Neural cell (in vitro differentiated cells): ENCODE measurements around the gene IGF1R. TPM values are rescaled to one million over a fixed set of nuclear protein-coding genes. Genes with fewer than 3 reads are reported as not detected.

Experiments used
- H2AFZ ChIP-seq: fragments of 200-600, 300-800 bp; sonication (generic), shearing (Covaris generic); 2 replicates; pipeline ENCODE4 v1.6.0; 2014; ENCODE audit warnings: low read depth, mild to moderate bottlenecking, antibody characterized with exemption, low read length, moderate library complexity
- H3F3A ChIP-seq: fragments of 200-600 bp; shearing (Covaris generic); 2 replicates; pipeline ENCODE4 v1.6.1; 2016; ENCODE audit warnings: mild to moderate bottlenecking, moderate library complexity, mixed read lengths, antibody characterized with exemption, low read length; ENCODE audit not compliant: insufficient read depth, poor library complexity, severe bottlenecking
- H3K27ac ChIP-seq: fragments of 200-600, 300-800 bp; sonication (generic), shearing (Covaris generic); 2 replicates; pipeline ENCODE4 v1.5.1; 2014; ENCODE audit warnings: mild to moderate bottlenecking, low read length, moderate library complexity
- H3K27me3 ChIP-seq: fragments of 300-800, 200-600 bp; sonication (generic), shearing (Covaris generic); 2 replicates; pipeline ENCODE4 v1.6.0; 2014; ENCODE audit warnings: mild to moderate bottlenecking, low read depth, low read length, moderate library complexity; ENCODE audit not compliant: insufficient read depth
- H3K36me3 ChIP-seq: fragments of 300-800, 200-600 bp; sonication (generic), shearing (Covaris generic); 2 replicates; pipeline ENCODE4 v1.5.1; 2014; ENCODE audit warnings: mild to moderate bottlenecking, antibody characterized with exemption, low read length, moderate library complexity; ENCODE audit not compliant: insufficient read depth
- H3K4me2 ChIP-seq: fragments of 300-800, 200-600 bp; sonication (generic), shearing (Covaris generic); 2 replicates; pipeline ENCODE4 v1.6.0; 2014; ENCODE audit warnings: mild to moderate bottlenecking, low read length
- H3K4me3 ChIP-seq: fragments of 300-800, 200-600 bp; sonication (generic), shearing (Covaris generic); 2 replicates; pipeline ENCODE4 v1.5.1; 2014; ENCODE audit warnings: mild to moderate bottlenecking, low read length, moderate library complexity
- H3K79me2 ChIP-seq: fragments of 200-600 bp; shearing (Covaris generic); replicated peaks from 2 replicates; pipeline ENCODE4 v1.6.0; 2014; ENCODE audit warnings: mild to moderate bottlenecking, low read length, moderate library complexity; ENCODE audit not compliant: insufficient read depth
- H3K9ac ChIP-seq: fragments of 300-800, 200-600 bp; sonication (generic), shearing (Covaris generic); 2 replicates; pipeline ENCODE4 v1.6.1; 2016; ENCODE audit warnings: mild to moderate bottlenecking, low read length, mixed read lengths
- H3K9me2 ChIP-seq: fragments of 200-600 bp; shearing (Covaris generic); 2 replicates; pipeline ENCODE4 v1.6.1; 2016; ENCODE audit warnings: mild to moderate bottlenecking, low read length, mixed read lengths; ENCODE audit not compliant: insufficient read depth
- H3K9me3 ChIP-seq: fragments of 200-600, 300-800 bp; sonication (generic), shearing (Covaris generic); 2 replicates; pipeline ENCODE4 v1.6.1; 2016; ENCODE audit warnings: mild to moderate bottlenecking, mixed run types, low read length, moderate library complexity, mixed read lengths
- H4K20me1 ChIP-seq: fragments of 200-600 bp; shearing (Covaris generic); 2 replicates; pipeline ENCODE4 v1.6.1; 2016; ENCODE audit warnings: mild to moderate bottlenecking, mixed run types; ENCODE audit not compliant: insufficient read depth
- CTCF ChIP-seq: fragments of 450-650 bp; IDR thresholded peaks from 2 replicates; pipeline ENCODE4 v1.5.1; 2014; ENCODE audit warnings: antibody characterized with exemption, mild to moderate bottlenecking, moderate library complexity; ENCODE audit not compliant: poor library complexity, severe bottlenecking
- EP300 ChIP-seq: fragments of 450-650 bp; conservative IDR thresholded peaks from 2 replicates; pipeline ENCODE4 v1.6.1; 2014; ENCODE audit warnings: antibody characterized with exemption, mild to moderate bottlenecking, moderate library complexity; ENCODE audit not compliant: poor library complexity, severe bottlenecking
- EZH2 ChIP-seq: fragments of 200-600, 300-800 bp; shearing (Covaris generic), sonication (generic); IDR thresholded peaks from 2 replicates; pipeline ENCODE4 v1.6.1; 2014; ENCODE audit warnings: antibody characterized with exemption, low read length, borderline replicate concordance, mild to moderate bottlenecking; ENCODE audit not compliant: insufficient read depth, poor library complexity, severe bottlenecking
- MXI1 ChIP-seq: fragments of 450-650 bp; conservative IDR thresholded peaks from 2 replicates; pipeline ENCODE4 v1.6.1; 2014; ENCODE audit warnings: antibody characterized with exemption, mild to moderate bottlenecking; ENCODE audit not compliant: poor library complexity, severe bottlenecking
- POLR2AphosphoS5 ChIP-seq: IDR thresholded peaks from 2 replicates; pipeline ENCODE4 v1.6.1; 2012
- RAD21 ChIP-seq: fragments of 450-650 bp; conservative IDR thresholded peaks from 2 replicates; pipeline ENCODE4 v1.6.1; 2014; ENCODE audit warnings: antibody characterized with exemption, mild to moderate bottlenecking, moderate library complexity
- REST ChIP-seq: IDR thresholded peaks from 2 replicates; pipeline ENCODE4 v1.6.1; 2012; ENCODE audit warnings: borderline replicate concordance
- SMC3 ChIP-seq: fragments of 450-650 bp; conservative IDR thresholded peaks from 2 replicates; pipeline ENCODE4 v1.6.1; 2014; ENCODE audit warnings: antibody characterized with exemption, mild to moderate bottlenecking, moderate library complexity; ENCODE audit not compliant: poor library complexity
- TAF1 ChIP-seq: IDR thresholded peaks from 2 replicates; pipeline ENCODE4 v1.6.1; 2012; ENCODE audit warnings: low read depth
- polyA plus RNA-seq: library from polyadenylated mRNA; depleted of rRNA; stranded (reverse); fragments of >200 nt; gene quantifications from 2 replicates; pipeline ENCODE4 v1.2.3, GENCODE V29; 2014

The IGF1R gene
- polyA plus RNA-seq, 1 donor from 2014 or later, result 10.9 TPM

DNA sequence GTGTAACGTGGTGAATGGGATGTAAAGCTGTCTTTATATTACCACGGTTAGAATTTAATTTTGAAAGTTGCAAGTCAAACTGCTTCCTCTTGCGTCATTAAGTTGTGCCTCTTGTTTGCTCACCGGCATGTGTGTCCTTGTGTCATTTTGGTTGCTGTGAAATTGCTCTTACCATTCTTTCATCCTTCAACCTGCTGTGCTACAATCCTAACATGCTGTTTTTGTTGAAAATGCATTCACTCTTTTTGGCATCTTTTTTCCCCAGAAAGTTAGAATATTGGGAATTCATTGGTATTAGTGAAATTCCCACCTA lies 194.6 kb downstream of the IGF1R start:
- peaks cover 4% of the 10 kb centered on the region for H4K20me1 ChIP-seq
- no peaks in the 10 kb centered on the region for H3K9me2 ChIP-seq
- H3K9me3 ChIP-seq, result no peaks in the 10 kb centered on the region
- TF ChIP-seq RAD21 (no peak), REST (no peak)
- H3K4me2 ChIP-seq, result no peak overlapping the region
- H3F3A ChIP-seq, result no peaks in the 10 kb centered on the region
- no peak overlapping the region for H3K9ac ChIP-seq
- no peak overlapping the region for H3K27ac ChIP-seq
- H2AFZ ChIP-seq, result no peak overlapping the region
- H3K36me3 ChIP-seq, result no peaks in the 10 kb centered on the region
- H3K27me3 ChIP-seq, result no peaks in the 10 kb centered on the region
- peaks cover 28% of the 10 kb centered on the region for H3K79me2 ChIP-seq
- no peak overlapping the region for H3K4me3 ChIP-seq

- peaks cover 34% of the 10 kb centered on the region for H3K79me2 ChIP-seq
- no peaks in the 10 kb centered on the region for H3F3A ChIP-seq
- H2AFZ ChIP-seq, result no peak overlapping the region
- TF ChIP-seq CTCF (no peak), REST (no peak), EP300 (no peak), TAF1 (no peak), MXI1 (no peak), RAD21 (no peak), SMC3 (no peak), EZH2 (no peak), POLR2AphosphoS5 (no peak)
- no peaks in the 10 kb centered on the region for H3K9me3 ChIP-seq
- H3K27ac ChIP-seq, result no peak overlapping the region
- H3K36me3 ChIP-seq, result no peaks in the 10 kb centered on the region
- H4K20me1 ChIP-seq, result peaks cover 4% of the 10 kb centered on the region
- H3K4me3 ChIP-seq, result no peak overlapping the region
- H3K4me2 ChIP-seq, result no peak overlapping the region
- H3K9ac ChIP-seq, result no peak overlapping the region
- no peaks in the 10 kb centered on the region for H3K27me3 ChIP-seq
- no peaks in the 10 kb centered on the region for H3K9me2 ChIP-seq
Measured at GRCh38 chr15:98843844-98844243, 195.5 kb downstream of the IGF1R start.
